Hepatocyte (in vitro differentiated cells): ENCODE measurements around the gene DOCK4. TPM values are rescaled to one million over a fixed set of nuclear protein-coding genes. Genes with fewer than 3 reads are reported as not detected.

ENCODE experiments used
- DNase-seq: peaks from one replicate; pipeline ENCODE4 v3.0.0-alpha.2; 2016; ENCODE audit warnings: low spot score
- H2AFZ ChIP-seq: fragments of 200-600 bp; sonication (generic); 2 replicates; pipeline ENCODE4 v1.6.0; 2016; ENCODE audit warnings: antibody characterized with exemption, mild to moderate bottlenecking
- H3K27ac ChIP-seq: fragments of 200-600 bp; sonication (generic); 2 replicates; pipeline ENCODE4 v1.5.1; 2016; ENCODE audit warnings: mild to moderate bottlenecking
- H3K27me3 ChIP-seq: fragments of 200-600 bp; sonication (generic); 2 replicates; pipeline ENCODE4 v1.6.1; 2016
- H3K36me3 ChIP-seq: fragments of 200-600 bp; sonication (generic); replicated peaks from 2 replicates; pipeline ENCODE4 v1.5.1; 2016; ENCODE audit warnings: low read depth; ENCODE audit not compliant: insufficient read depth
- H3K4me1 ChIP-seq: fragments of 200-600 bp; sonication (generic); 2 replicates; pipeline ENCODE4 v1.5.1; 2016; ENCODE audit warnings: mild to moderate bottlenecking, moderate library complexity; ENCODE audit not compliant: insufficient read depth
- H3K4me2 ChIP-seq: fragments of 200-600 bp; sonication (generic); 2 replicates; pipeline ENCODE4 v1.6.0; 2016
- H3K4me3 ChIP-seq: fragments of 200-600 bp; sonication (generic); 2 replicates; pipeline ENCODE4 v1.5.1; 2016; ENCODE audit warnings: mild to moderate bottlenecking
- H3K79me2 ChIP-seq: fragments of 200-600 bp; sonication (generic); 2 replicates; pipeline ENCODE4 v1.6.0; 2017; ENCODE audit warnings: mild to moderate bottlenecking
- H3K9me2 ChIP-seq: fragments of 200-600 bp; sonication (generic); replicated peaks from 2 replicates; pipeline ENCODE4 v1.6.0; 2017; ENCODE audit warnings: mild to moderate bottlenecking; ENCODE audit not compliant: insufficient read depth
- H3K9me3 ChIP-seq: fragments of 200-600 bp; sonication (generic); 2 replicates; pipeline ENCODE4 v1.5.1; 2016; ENCODE audit warnings: low read depth, mild to moderate bottlenecking
- H4K20me1 ChIP-seq: fragments of 200-600 bp; sonication (generic); 2 replicates; pipeline ENCODE4 v1.6.0; 2016; ENCODE audit warnings: mild to moderate bottlenecking; ENCODE audit not compliant: insufficient read depth, poor library complexity, severe bottlenecking
- CTCF ChIP-seq: fragments of 200-600 bp; sonication (generic); IDR thresholded peaks from 2 replicates; pipeline ENCODE4 v1.5.1; 2016; ENCODE audit warnings: antibody characterized with exemption, mild to moderate bottlenecking; ENCODE audit not compliant: poor library complexity
- EZH2 ChIP-seq: fragments of 200-600 bp; sonication (generic); IDR thresholded peaks from 2 replicates; pipeline ENCODE4 v1.6.1; 2016; ENCODE audit warnings: antibody characterized with exemption, mild to moderate bottlenecking, borderline replicate concordance
- EZH2phosphoT487 ChIP-seq: fragments of 200-600 bp; sonication (generic); IDR thresholded peaks from one replicate; pipeline ENCODE4 v1.6.1; 2018; ENCODE audit warnings: antibody characterized with exemption, mild to moderate bottlenecking, low read depth, moderate library complexity; ENCODE audit not compliant: unreplicated experiment, severe bottlenecking
- WGBS: methylation state at CpG from one replicate; pipeline ENCODE4 v1.1.6; 2016; ENCODE audit warnings: low lambda C conversion rate; ENCODE audit errors: missing lambda C conversion rate; 5-methylcytosine and 5-hydroxymethylcytosine counted together
- polyA plus RNA-seq: library from polyadenylated mRNA; unstranded; fragments of >200 nt; fragmentation: Nextera tagmentation; extraction: Ambion mirVana; gene quantifications from 2 replicates; pipeline ENCODE4 v1.2.1, GENCODE V29; 2016
- total RNA-seq: library from RNA; depleted of rRNA; stranded (reverse); fragments of >200 nt; gene quantifications from 2 replicates; pipeline ENCODE4 v1.2.3, GENCODE V29; 2014

Gene DOCK4
- total and polyA plus RNA-seq, 2 experiments from 2014 or later, result 4.4 to 22.9 TPM

- no peak overlapping the region for H3K4me2 ChIP-seq
- TF ChIP-seq EZH2phosphoT487, result no peak
- TF ChIP-seq EZH2, result no peak
- no peak for TF ChIP-seq CTCF
- H3K36me3 ChIP-seq, result no peaks in the 10 kb centered on the region
- H3K79me2 ChIP-seq, result peaks cover 9% of the 10 kb centered on the region
- WGBS, result 82% methylated on average over 4 of the region's 4 CpGs
- H2AFZ ChIP-seq, result no peak overlapping the region
- no peaks in the 10 kb centered on the region for H3K4me1 ChIP-seq
- H3K27ac ChIP-seq, result no peak overlapping the region
- H3K4me3 ChIP-seq, result no peak overlapping the region
- no peaks in the 10 kb centered on the region for H3K27me3 ChIP-seq
- H3K9me2 ChIP-seq, result no peaks in the 10 kb centered on the region
- DNase-seq, result no peak
- no peaks in the 10 kb centered on the region for H3K9me3 ChIP-seq
- H4K20me1 ChIP-seq, result no peaks in the 10 kb centered on the region
Observed at GRCh38 chr7:112010994-112011393, 195.2 kb downstream of the DOCK4 start.

DNA sequence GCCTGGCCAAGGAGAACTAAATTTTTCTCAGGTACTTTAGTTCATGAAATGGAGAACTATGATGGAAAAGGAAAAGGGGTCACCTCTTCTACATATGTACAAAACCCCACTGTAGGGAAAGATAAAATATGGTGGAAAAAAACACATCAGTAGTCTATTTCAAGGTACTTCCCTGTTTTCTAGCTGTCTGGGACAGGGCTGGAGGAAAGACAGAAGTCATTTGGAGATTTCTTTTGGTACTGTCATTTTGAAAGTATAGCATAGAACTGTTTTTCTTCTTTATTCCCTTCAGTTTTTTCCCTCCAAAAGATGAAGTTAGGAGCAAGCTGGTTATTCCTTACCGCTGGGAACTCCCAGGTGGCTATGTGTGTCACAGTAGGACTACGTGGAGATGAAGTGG lies 196.1 kb downstream of the DOCK4 start:
- Histone ChIP-seq H4K20me1 (no peaks in the 10 kb centered on the region), H3K9me3 (no peaks in the 10 kb centered on the region), H3K27ac (no peak overlapping the region), H3K79me2 (peaks cover 9% of the 10 kb centered on the region), H3K27me3 (no peaks in the 10 kb centered on the region), H3K4me3 (no peak overlapping the region), H3K4me2 (no peak overlapping the region), H2AFZ (no peak overlapping the region), H3K9me2 (no peaks in the 10 kb centered on the region), H3K4me1 (no peaks in the 10 kb centered on the region), H3K36me3 (no peaks in the 10 kb centered on the region)
- no peak for DNase-seq
- 97% methylated on average over 2 of the region's 2 CpGs for WGBS
- TF ChIP-seq CTCF (no peak), EZH2phosphoT487 (no peak), EZH2 (no peak)

- H3K36me3 ChIP-seq, result no peaks in the 10 kb centered on the region
- no peak for DNase-seq
- H3K79me2 ChIP-seq, result peaks cover 9% of the 10 kb centered on the region
- H4K20me1 ChIP-seq, result no peaks in the 10 kb centered on the region
- no peaks in the 10 kb centered on the region for H3K9me3 ChIP-seq
- H3K4me2 ChIP-seq, result no peak overlapping the region
- H3K4me3 ChIP-seq, result no peak overlapping the region
- H3K27ac ChIP-seq, result no peak overlapping the region
- H2AFZ ChIP-seq, result no peak overlapping the region
- H3K9me2 ChIP-seq, result no peaks in the 10 kb centered on the region
- no peaks in the 10 kb centered on the region for H3K4me1 ChIP-seq
- TF ChIP-seq EZH2phosphoT487, result no peak
- no peak for TF ChIP-seq CTCF
- TF ChIP-seq EZH2, result no peak
- no peaks in the 10 kb centered on the region for H3K27me3 ChIP-seq
Observed at GRCh38 chr7:112009081-112009480, 197.1 kb downstream of the DOCK4 start.

DNA sequence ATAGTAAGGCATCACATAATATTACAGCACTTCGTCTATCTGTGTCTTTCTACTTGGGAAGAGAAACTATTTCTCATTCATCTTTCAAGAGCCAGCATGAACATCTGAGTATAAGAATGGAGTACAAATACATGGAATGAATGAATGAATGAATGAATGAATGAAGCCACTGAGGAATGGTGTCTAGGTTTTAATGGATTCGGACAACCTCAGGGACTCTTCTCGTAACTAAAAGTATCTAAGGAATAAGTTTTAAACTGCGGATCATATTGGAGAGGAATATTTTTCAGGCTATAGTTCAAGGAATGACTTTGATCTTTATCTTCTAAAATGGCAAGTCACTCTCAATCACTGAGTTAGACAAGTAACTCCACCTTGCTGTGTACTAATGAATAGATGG lies 199.0 kb downstream of the DOCK4 start:
- WGBS, result 94% methylated on average over 4 of the region's 4 CpGs

More for the DNA sequence above, 199.0 kb downstream of the DOCK4 start:
- Histone ChIP-seq H3K4me3 (no peak overlapping the region), H3K36me3 (no peaks in the 10 kb centered on the region), H3K4me2 (no peak overlapping the region), H4K20me1 (no peaks in the 10 kb centered on the region), H3K27ac (no peak overlapping the region), H3K9me3 (no peaks in the 10 kb centered on the region), H3K9me2 (no peaks in the 10 kb centered on the region), H3K79me2 (peaks cover 9% of the 10 kb centered on the region), H3K4me1 (no peaks in the 10 kb centered on the region), H3K27me3 (no peaks in the 10 kb centered on the region), H2AFZ (no peak overlapping the region)
- no peak for DNase-seq
- TF ChIP-seq EZH2phosphoT487, result no peak
- no peak for TF ChIP-seq CTCF
- no peak for TF ChIP-seq EZH2
